HUES6 (cell line): Measurements from ENCODE around the gene WSCD2.

Experiments
- H3K27ac ChIP-seq: 2 replicates; pipeline ENCODE4 v1.7.0; 2013; ENCODE audit warnings: low read depth, mild to moderate bottlenecking, low read length, inconsistent platforms
- H3K27me3 ChIP-seq: 2 replicates; pipeline ENCODE4 v1.6.1; 2013; ENCODE audit warnings: low read length; ENCODE audit not compliant: control insufficient read depth, insufficient read depth
- H3K36me3 ChIP-seq: 2 replicates; pipeline ENCODE4 v1.6.1; 2013; ENCODE audit warnings: low read length; ENCODE audit not compliant: control insufficient read depth, insufficient read depth
- H3K4me1 ChIP-seq: 2 replicates; pipeline ENCODE4 v1.6.1; 2013; ENCODE audit warnings: low read length; ENCODE audit not compliant: control insufficient read depth, insufficient read depth
- H3K4me3 ChIP-seq: 2 replicates; pipeline ENCODE4 v1.5.1; 2013; ENCODE audit warnings: low read depth, low read length
- H3K9ac ChIP-seq: one replicate; pipeline ENCODE4 v1.6.1; 2013; ENCODE audit warnings: mild to moderate bottlenecking, low read length
- H3K9me3 ChIP-seq: 2 replicates; pipeline ENCODE4 v1.6.1; 2013; ENCODE audit warnings: low read depth, low read length; ENCODE audit not compliant: control insufficient read depth, insufficient read depth

Gene WSCD2

DNA sequence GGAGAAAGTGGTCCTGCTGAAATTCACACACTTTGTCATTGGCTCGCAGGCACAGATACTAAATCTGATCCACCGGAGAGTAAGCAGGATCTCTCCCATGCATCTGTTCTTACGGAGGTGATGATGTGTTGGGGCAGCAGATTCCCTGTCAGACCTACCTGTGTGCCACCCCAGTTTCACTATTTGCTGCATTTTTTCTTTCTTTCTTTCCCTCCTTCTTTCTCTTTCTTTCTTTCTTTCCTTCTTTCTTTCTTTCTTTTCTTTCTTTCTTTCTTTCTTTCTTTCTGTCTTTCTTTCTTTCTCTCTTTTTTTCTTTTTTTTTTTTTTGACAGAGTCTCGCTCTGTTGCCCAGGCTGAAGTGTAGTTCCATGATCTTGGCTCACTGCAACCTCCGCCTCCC is 37.4 kb downstream of the WSCD2 start:
- no peak overlapping the region for H3K9ac ChIP-seq
- 0 out of 2 replicates have a peak, but pooled peaks cover 3% of the 10 kb centered on the region for H3K9me3 ChIP-seq
- H3K27me3 ChIP-seq = no peaks in the 10 kb centered on the region; the same call in 1 of the 2 replicates
- no peak overlapping the region for H3K4me3 ChIP-seq
- no peaks in the 10 kb centered on the region for H3K4me1 ChIP-seq
- no peak overlapping the region for H3K27ac ChIP-seq
- no peaks in the 10 kb centered on the region for H3K36me3 ChIP-seq

DNA sequence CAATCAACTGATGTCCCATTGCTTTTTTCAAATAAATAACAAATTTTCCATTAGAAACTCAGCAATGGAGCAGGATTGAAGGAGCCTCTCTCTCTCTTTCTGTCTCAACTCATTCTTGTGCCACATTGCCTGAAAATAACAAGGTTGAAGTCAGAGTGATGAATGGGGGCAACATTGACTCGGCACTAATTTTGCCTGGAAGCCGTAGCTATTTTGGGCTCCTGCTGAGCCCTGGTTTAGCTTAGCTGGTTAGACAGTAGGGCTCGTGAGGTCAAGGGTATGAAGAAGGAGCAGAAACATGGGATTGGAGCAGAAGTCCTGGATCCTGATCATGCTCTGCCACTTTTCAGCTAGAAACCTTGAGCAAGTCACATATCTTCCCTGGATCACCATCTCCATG is 38.9 kb downstream of the WSCD2 start:
- Histone ChIP-seq H3K27ac (no peak overlapping the region), H3K36me3 (no peaks in the 10 kb centered on the region), H3K4me1 (peaks cover 7% of the 10 kb centered on the region), H3K4me3 (no peak overlapping the region), H3K9ac (no peak overlapping the region), H3K27me3 (no peaks in the 10 kb centered on the region; the same call in 1 of the 2 replicates), H3K9me3 (0 out of 2 replicates have a peak, but pooled peaks cover 3% of the 10 kb centered on the region)

DNA sequence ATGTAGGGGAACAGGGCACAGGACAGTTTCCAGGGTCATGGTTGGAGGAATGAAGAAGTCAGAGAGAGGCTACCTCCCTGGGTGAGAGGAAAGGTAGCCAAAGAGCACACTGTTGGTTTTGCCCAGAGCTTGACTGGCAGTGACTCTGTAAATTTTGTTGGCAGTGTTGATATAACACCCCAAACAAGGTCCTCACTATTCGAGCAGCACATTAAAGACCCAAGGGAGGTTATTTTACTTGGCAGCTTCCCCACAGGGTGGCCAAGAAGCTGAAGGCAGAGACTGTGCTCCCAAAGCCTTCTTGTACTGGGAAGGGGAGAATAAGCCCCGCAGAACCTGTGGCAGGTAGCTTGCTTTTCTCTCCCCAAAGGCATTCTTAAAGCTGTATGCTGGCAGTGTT is 40.6 kb downstream of the WSCD2 start:
- Histone ChIP-seq H3K9me3 (no peaks in the 10 kb centered on the region), H3K9ac (no peak overlapping the region), H3K4me1 (peaks cover 14% of the 10 kb centered on the region), H3K36me3 (no peaks in the 10 kb centered on the region), H3K27me3 (no peaks in the 10 kb centered on the region; the same call in 1 of the 2 replicates), H3K4me3 (no peak overlapping the region), H3K27ac (no peak overlapping the region)

DNA sequence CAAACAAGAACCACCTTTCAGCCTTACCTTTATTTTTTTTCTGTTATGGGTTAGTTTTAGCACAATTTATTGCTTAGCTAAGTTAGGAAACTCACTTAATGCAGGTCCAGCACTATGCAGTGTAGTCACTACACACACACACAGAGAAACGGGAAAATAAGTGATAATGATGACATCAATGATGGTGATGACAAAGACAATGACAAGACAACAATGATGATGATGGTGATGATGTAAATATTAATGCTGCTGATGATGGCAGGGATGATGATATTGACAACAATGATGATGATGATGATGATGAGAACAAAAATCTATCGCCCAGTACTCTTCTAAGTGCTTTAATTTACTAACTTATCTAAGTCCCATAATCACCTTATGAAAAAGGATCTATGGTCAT is 41.1 kb downstream of the WSCD2 start:
- Histone ChIP-seq H3K27me3 (no peaks in the 10 kb centered on the region; the same call in 1 of the 2 replicates), H3K9ac (no peak overlapping the region), H3K4me3 (no peak overlapping the region), H3K27ac (no peak overlapping the region), H3K36me3 (no peaks in the 10 kb centered on the region), H3K9me3 (no peaks in the 10 kb centered on the region), H3K4me1 (peaks cover 18% of the 10 kb centered on the region)

DNA sequence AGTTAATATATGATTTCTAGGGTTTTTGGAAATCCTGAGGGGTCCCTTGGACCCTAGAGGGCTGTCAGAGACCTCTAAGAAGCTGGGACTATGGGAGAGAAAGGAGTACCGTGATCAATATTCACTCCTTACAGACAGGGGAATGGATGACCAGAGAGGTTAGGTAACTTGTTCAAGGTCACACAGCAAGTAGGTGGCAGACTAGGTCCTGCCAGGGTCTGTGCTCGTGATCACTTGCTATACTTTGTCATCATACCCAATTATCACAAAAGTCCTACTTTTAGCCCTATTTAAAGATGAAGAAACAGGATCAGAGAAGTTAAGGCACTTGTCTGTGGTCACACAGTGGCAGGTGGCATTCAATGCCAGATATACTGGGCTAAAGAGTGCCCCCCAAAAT is 42.9 kb downstream of the WSCD2 start:
- peaks cover 22% of the 10 kb centered on the region for H3K4me1 ChIP-seq
- no peaks in the 10 kb centered on the region for H3K36me3 ChIP-seq
- H3K4me3 ChIP-seq = no peak overlapping the region
- 0 out of 2 replicates have a peak, but pooled peaks cover 4% of the 10 kb centered on the region for H3K9me3 ChIP-seq
- no peak overlapping the region for H3K27ac ChIP-seq
- no peak overlapping the region for H3K9ac ChIP-seq
- no peaks in the 10 kb centered on the region; the same call in 1 of the 2 replicates for H3K27me3 ChIP-seq

DNA sequence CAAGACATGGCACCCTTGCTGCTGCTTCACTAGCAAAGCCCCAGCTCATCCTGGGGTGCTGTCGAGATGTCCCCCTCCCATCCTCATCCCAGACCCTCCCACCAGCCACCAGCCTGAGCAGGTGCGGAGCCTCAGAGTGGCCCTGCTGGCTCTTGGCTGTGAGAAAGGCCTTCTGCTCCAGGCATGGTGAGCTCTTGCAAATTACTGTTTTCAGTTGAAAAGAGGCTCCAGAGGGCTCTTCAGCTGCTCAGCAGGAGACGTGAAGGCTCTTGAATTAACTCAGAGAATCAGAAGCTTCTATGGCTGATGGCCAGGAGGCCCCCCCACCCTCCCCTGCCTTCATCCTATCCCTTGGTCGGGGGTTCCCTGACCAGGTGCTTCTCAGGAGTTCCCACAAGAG is 44.1 kb downstream of the WSCD2 start:
- Histone ChIP-seq H3K27ac (no peak overlapping the region), H3K9me3 (0 out of 2 replicates have a peak, but pooled peaks cover 4% of the 10 kb centered on the region), H3K4me3 (no peak overlapping the region), H3K9ac (no peak overlapping the region), H3K27me3 (no peaks in the 10 kb centered on the region; the same call in 1 of the 2 replicates), H3K36me3 (no peaks in the 10 kb centered on the region), H3K4me1 (peaks cover 22% of the 10 kb centered on the region)

DNA sequence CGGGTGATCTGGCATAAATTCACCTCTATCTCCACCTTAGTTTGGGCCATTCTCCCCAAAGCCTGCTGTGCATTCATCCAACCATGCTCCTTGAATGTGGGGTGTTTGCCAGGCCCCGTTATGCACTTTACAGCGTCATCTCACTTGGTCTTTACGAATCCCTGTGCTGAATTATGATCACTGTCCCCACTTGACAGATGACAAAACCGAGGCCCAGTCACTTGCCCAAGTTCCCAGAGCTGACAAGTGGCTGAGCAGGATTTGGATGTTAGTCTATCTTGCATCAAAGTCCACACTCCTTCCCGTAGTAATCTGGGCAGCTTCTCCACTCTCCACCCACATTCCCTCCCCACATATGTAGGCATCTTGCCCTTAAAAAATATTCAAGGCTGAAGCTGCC is 44.8 kb downstream of the WSCD2 start:
- no peak overlapping the region for H3K4me3 ChIP-seq
- H3K27me3 ChIP-seq = no peaks in the 10 kb centered on the region; the same call in 1 of the 2 replicates
- no peak overlapping the region for H3K9ac ChIP-seq
- peaks cover 22% of the 10 kb centered on the region for H3K4me1 ChIP-seq
- no peak overlapping the region for H3K27ac ChIP-seq
- no peaks in the 10 kb centered on the region for H3K36me3 ChIP-seq
- H3K9me3 ChIP-seq = 0 out of 2 replicates have a peak, but pooled peaks cover 4% of the 10 kb centered on the region

DNA sequence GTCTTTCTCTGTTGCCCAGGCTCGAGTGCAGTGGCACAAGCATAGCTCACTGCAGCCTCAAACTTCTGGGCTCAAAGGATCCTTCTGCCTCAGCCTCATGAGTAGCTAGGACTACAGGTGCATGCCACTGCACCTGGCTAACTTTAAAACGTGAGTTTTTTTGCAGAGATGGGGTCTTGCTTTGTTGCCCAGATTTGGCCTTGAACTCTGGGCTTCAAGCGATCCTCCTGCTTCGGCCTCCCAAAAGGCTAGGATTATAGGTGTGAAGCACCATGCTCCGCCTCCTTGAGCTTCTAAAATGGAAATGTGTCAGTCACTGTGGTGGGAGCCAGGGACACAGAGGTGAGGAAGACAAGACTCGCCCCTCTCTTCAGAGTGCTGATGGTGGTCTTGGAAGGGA is 45.6 kb downstream of the WSCD2 start:
- Histone ChIP-seq H3K27me3 (no peaks in the 10 kb centered on the region; the same call in 1 of the 2 replicates), H3K36me3 (no peaks in the 10 kb centered on the region), H3K4me1 (peaks cover 22% of the 10 kb centered on the region), H3K27ac (no peak overlapping the region), H3K4me3 (no peak overlapping the region), H3K9ac (no peak overlapping the region), H3K9me3 (0 out of 2 replicates have a peak, but pooled peaks cover 4% of the 10 kb centered on the region)

DNA sequence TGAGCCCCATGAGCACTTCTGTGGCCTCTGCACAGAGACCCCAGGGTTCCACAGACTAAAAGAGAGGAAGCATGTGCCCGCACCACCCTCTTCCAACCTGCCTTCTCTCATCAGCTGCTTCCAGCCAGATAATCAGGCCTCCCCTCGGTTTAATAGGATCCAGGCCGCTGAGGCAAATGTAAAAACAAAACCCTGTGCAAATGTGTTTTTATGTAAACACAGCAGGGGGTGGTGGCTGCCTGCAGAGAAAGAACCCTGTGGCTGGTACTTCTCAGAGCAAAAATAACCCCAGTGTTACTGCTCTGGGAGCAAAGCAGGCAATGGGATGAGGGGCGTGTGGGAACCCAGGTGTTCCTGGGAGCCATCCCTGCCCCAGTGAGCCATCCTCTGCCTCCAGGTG is 46.2 kb downstream of the WSCD2 start:
- 0 out of 2 replicates have a peak, but pooled peaks cover 4% of the 10 kb centered on the region for H3K9me3 ChIP-seq
- H3K27me3 ChIP-seq = no peaks in the 10 kb centered on the region
- no peak overlapping the region for H3K27ac ChIP-seq
- H3K4me3 ChIP-seq = no peak overlapping the region
- peaks cover 22% of the 10 kb centered on the region for H3K4me1 ChIP-seq
- no peak overlapping the region for H3K9ac ChIP-seq
- no peaks in the 10 kb centered on the region for H3K36me3 ChIP-seq

DNA sequence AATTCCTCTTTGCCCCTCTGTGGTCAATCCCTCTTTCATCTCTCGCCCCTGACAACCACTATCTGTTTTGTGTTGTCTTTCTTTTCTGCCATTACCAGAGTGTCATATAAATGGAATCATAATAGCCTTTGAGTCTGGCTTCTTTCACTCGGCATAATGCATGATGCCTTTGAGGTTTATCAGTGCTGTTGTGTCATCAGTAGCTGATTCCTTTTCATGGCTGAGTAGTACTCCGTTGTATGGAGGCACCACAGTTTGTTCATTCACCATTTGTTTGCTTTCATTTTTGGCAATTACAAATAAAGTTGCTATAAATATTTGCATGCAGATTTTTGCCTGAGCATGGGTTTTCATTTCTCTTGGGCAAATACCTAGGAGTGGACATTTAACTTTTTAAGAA is 47.2 kb downstream of the WSCD2 start:
- Histone ChIP-seq H3K27ac (no peak overlapping the region), H3K9me3 (0 out of 2 replicates have a peak, but pooled peaks cover 4% of the 10 kb centered on the region), H3K9ac (no peak overlapping the region), H3K4me1 (peaks cover 22% of the 10 kb centered on the region), H3K36me3 (no peaks in the 10 kb centered on the region), H3K4me3 (no peak overlapping the region), H3K27me3 (no peaks in the 10 kb centered on the region)

DNA sequence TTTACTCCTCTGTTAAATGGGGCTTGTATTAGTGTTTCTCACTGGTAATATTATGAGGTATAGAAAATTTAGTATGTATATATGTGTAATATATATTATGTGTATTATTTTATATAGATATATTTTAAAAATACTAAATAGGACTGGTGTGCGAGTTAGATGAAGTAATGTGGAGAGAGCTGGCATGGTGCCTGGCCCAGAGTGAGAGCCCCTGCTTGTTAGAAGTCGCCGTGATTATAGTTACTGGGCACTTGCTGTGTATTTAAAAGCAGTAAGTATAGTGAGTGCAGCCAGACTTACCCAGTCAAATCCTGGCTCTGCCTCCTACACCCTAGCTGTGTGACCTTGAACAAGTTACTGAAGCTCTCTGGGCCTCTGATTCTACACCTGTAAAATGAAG is 48.0 kb downstream of the WSCD2 start:
- H3K36me3 ChIP-seq = no peaks in the 10 kb centered on the region
- peaks cover 27% of the 10 kb centered on the region for H3K4me1 ChIP-seq
- no peak overlapping the region for H3K4me3 ChIP-seq
- no peak overlapping the region for H3K9ac ChIP-seq
- H3K27me3 ChIP-seq = no peaks in the 10 kb centered on the region
- H3K9me3 ChIP-seq = 0 out of 2 replicates have a peak, but pooled peaks cover 4% of the 10 kb centered on the region
- no peak overlapping the region for H3K27ac ChIP-seq
